ENCODE results near the gene MUC5B.

Gene MUC5B

DNA sequence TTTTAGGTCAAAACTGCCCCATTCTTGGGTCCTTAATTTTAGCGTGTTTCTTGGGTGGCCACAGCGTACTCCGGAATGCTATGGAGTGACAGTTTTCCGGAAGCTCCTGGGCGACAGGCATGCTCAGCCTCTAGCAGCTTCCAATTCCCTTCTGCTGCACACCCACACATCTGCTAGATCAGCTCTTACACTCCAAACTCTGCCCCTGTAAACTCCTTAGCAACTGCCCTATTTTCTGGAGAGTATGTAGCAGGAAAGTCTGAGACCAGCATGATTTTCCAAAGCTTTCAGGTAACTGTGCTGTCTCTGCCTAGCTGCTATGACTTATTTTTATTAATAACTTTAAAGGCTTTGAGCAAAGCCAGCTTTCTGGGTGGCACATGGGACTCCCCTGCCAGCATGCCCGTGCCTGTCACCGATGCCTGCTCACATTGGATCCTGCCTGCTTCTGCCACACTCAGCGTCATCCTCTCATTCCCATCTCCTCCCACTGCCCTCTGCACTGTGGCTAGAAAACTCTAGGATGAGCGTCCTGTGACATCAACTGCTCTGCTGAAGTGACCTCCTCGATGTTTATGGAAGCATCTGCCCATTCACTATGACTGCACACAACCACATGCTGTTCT lies 69.3 kb downstream of the MUC5B start:
- Histone ChIP-seq H3K79me2 (ENCODE audit: insufficient read depth, low read depth) (no peaks in the 10 kb centered on the region), H2AFZ (ENCODE audit: low read depth) (no peak overlapping the region), H3K36me3 (ENCODE audit: insufficient read depth) (no peaks in the 10 kb centered on the region), H3K4me3 (IDR thresholded peaks at IDR 0.05; ENCODE audit: insufficient read depth, low read depth, low read length) (no peak overlapping the region), H3K27ac (no peak overlapping the region), H3K4me2 (no peak overlapping the region), H3K27me3 (ENCODE audit: insufficient read depth, low read depth) (no peaks in the 10 kb centered on the region), H3K9ac (no peak overlapping the region), H3K4me1 (ENCODE audit: low read depth, poor library complexity, severe bottlenecking) (no peaks in the 10 kb centered on the region), H4K20me1 (ENCODE audit: insufficient read depth) (no peaks in the 10 kb centered on the region)
- no peak for TF ChIP-seq CTCF (conservative IDR thresholded peaks at IDR 0.05; ENCODE audit: low read depth, low read length)

- TF ChIP-seq CTCF (conservative IDR thresholded peaks at IDR 0.05; ENCODE audit: low read depth, low read length): no peak
- no peaks in the 10 kb centered on the region for H3K36me3 ChIP-seq (ENCODE audit: insufficient read depth)
- no peaks in the 10 kb centered on the region for H3K4me1 ChIP-seq (ENCODE audit: low read depth, poor library complexity, severe bottlenecking)
- H4K20me1 ChIP-seq (ENCODE audit: insufficient read depth): no peaks in the 10 kb centered on the region
- no peak overlapping the region for H3K4me3 ChIP-seq (IDR thresholded peaks at IDR 0.05; ENCODE audit: insufficient read depth, low read depth, low read length)
- no peak overlapping the region for H3K27ac ChIP-seq
- no peak overlapping the region for H2AFZ ChIP-seq (ENCODE audit: low read depth)
- no peaks in the 10 kb centered on the region for H3K79me2 ChIP-seq (ENCODE audit: insufficient read depth, low read depth)
- no peak overlapping the region for H3K4me2 ChIP-seq
- no peaks in the 10 kb centered on the region for H3K27me3 ChIP-seq (ENCODE audit: insufficient read depth, low read depth)
- no peak overlapping the region for H3K9ac ChIP-seq
These were observed 70.1 kb downstream of the MUC5B start for GRCh38 chr11:1292644-1293618.

DNA sequence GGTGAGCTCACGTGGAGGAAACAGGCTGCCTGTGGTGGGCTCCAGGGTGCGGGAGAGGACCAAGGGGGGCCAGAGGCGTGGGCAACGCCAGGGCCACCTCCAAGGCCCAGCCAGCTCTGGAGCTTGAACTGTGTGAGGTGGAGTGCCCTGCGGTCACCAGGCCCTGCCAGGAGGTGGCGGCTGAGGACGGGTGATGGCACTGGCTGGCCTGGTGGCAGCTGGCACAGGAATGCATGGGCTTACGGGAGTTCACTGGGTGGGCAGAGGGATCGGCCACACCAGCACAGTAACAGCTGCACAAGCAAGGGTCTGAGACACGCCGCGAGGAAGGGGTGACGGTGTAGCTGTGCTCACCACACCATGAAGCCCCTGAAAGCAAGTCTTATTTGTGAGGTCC lies 70.8 kb downstream of the MUC5B start:
- no peak overlapping the region for H3K9ac ChIP-seq
- H3K36me3 ChIP-seq (ENCODE audit: insufficient read depth): no peaks in the 10 kb centered on the region
- H3K79me2 ChIP-seq (ENCODE audit: insufficient read depth, low read depth): no peaks in the 10 kb centered on the region
- H4K20me1 ChIP-seq (ENCODE audit: insufficient read depth): no peaks in the 10 kb centered on the region
- H3K4me2 ChIP-seq: no peak overlapping the region
- no peak overlapping the region for H3K4me3 ChIP-seq (IDR thresholded peaks at IDR 0.05; ENCODE audit: insufficient read depth, low read depth, low read length)
- H3K4me1 ChIP-seq (ENCODE audit: low read depth, poor library complexity, severe bottlenecking): no peaks in the 10 kb centered on the region
- H2AFZ ChIP-seq (ENCODE audit: low read depth): no peak overlapping the region
- H3K27ac ChIP-seq: no peak overlapping the region
- H3K27me3 ChIP-seq (ENCODE audit: insufficient read depth, low read depth): no peaks in the 10 kb centered on the region
- no peak for TF ChIP-seq CTCF (conservative IDR thresholded peaks at IDR 0.05; ENCODE audit: low read depth, low read length)

DNA sequence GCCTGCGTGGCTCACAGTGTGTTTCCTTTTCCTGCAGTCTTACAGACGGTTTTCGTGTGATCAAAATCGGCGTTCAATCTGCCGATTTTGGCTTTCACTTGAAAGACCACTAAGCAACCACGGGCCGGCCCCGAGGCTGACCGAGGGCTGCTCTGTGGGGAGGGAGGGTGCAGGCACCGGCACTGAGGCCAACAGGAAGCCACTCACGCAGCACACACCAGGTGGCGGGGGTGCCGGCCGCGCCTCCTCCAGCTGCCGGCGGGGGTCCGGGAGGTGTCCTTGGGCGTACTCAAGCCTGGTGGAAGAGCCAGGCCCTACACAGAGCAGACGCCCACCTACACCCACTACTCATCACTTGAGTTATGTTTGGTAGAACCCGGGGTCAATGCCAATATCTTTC lies 72.2 kb downstream of the MUC5B start:
- Histone ChIP-seq H3K4me3 (IDR thresholded peaks at IDR 0.05; ENCODE audit: insufficient read depth, low read depth, low read length) (no peak overlapping the region), H3K36me3 (ENCODE audit: insufficient read depth) (no peaks in the 10 kb centered on the region), H3K4me2 (no peak overlapping the region), H3K27me3 (ENCODE audit: insufficient read depth, low read depth) (no peaks in the 10 kb centered on the region), H3K79me2 (ENCODE audit: insufficient read depth, low read depth) (0 out of 2 replicates have a peak, but pooled peaks cover 7% of the 10 kb centered on the region), H3K27ac (no peak overlapping the region), H3K9ac (no peak overlapping the region), H2AFZ (ENCODE audit: low read depth) (no peak overlapping the region), H3K4me1 (ENCODE audit: low read depth, poor library complexity, severe bottlenecking) (no peaks in the 10 kb centered on the region), H4K20me1 (ENCODE audit: insufficient read depth) (no peaks in the 10 kb centered on the region)
- no peak for TF ChIP-seq CTCF (conservative IDR thresholded peaks at IDR 0.05; ENCODE audit: low read depth, low read length)

Measured in KMS-11 (cell line).